HepG2 (cell line): ENCODE data around the gene NCOA4. TPM values are rescaled to one million over a fixed set of nuclear protein-coding genes. Genes with fewer than 3 reads are reported as not detected.
A peak's percentile ranks its signal among the peaks of the same experiment; 100 is the strongest.

Experiments used
- ATRX ChIP-seq: sonication (generic); formaldehyde crosslinking; IDR thresholded peaks from 2 replicates; pipeline ENCODE4 v1.4.0; 2020; ENCODE audit warnings: missing genetic modification reagents, borderline replicate concordance
- CC2D1A ChIP-seq: sonication (generic); formaldehyde crosslinking; IDR thresholded peaks from 2 replicates; pipeline ENCODE4 v1.8.1; 2023; ENCODE audit warnings: mild to moderate bottlenecking, missing genetic modification reagents
- FIP1L1 ChIP-seq: fragments of 200-400 bp; formaldehyde crosslinking; IDR thresholded peaks from 2 replicates; pipeline ENCODE4 v1.6.1; 2018; ENCODE audit warnings: low read depth, mild to moderate bottlenecking, low read length, moderate library complexity, borderline replicate concordance; ENCODE audit not compliant: insufficient read depth
- FOXA1 ChIP-seq, 2 experiments: fragments of 450-650 bp in 1 of 2; sonication (generic) in 1 of 2; formaldehyde crosslinking in 1 of 2; IDR thresholded peaks; 2 replicates each; pipeline versions ENCODE4 v1.4.0 to v1.6.1; 2016 to 2020; ENCODE audit warnings: missing genetic modification reagents in 1 of 2
- KLF13 ChIP-seq: sonication (generic); formaldehyde crosslinking; IDR thresholded peaks from 2 replicates; pipeline ENCODE4 v1.4.0; 2020; ENCODE audit warnings: mild to moderate bottlenecking, missing genetic modification reagents
- PITX1 ChIP-seq: sonication (generic); formaldehyde crosslinking; IDR thresholded peaks from 2 replicates; pipeline ENCODE4 v1.5.1; 2020; ENCODE audit warnings: mild to moderate bottlenecking, missing genetic modification reagents
- POLR2G ChIP-seq: fragments of 200-400 bp; formaldehyde crosslinking; IDR thresholded peaks from 2 replicates; pipeline ENCODE4 v1.6.1; 2018; ENCODE audit warnings: mild to moderate bottlenecking, low read depth, low read length, moderate library complexity
- REST ChIP-seq, 2 experiments: IDR thresholded peaks; 2 replicates each; pipeline ENCODE4 v1.6.1; 2011 to 2012; ENCODE audit warnings: low read length in 2 of 2, borderline replicate concordance in 1 of 2, low read depth in 1 of 2, mild to moderate bottlenecking in 1 of 2, moderate library complexity in 1 of 2
- SNAI1 ChIP-seq: sonication (generic); formaldehyde crosslinking; IDR thresholded peaks from 2 replicates; pipeline ENCODE4 v1.5.0; 2020; ENCODE audit warnings: mild to moderate bottlenecking, missing genetic modification reagents, borderline replicate concordance
- TRAFD1 ChIP-seq: sonication (generic); formaldehyde crosslinking; IDR thresholded peaks from 2 replicates; pipeline ENCODE4 v1.5.1; 2020; ENCODE audit warnings: missing genetic modification reagents, mild to moderate bottlenecking, borderline replicate concordance
- ZNF205 ChIP-seq: IDR thresholded peaks from 2 replicates; pipeline ENCODE4 v1.6.1; 2018; ENCODE audit warnings: missing biosample characterization, missing genetic modification reagents
- ZNF281 ChIP-seq: sonication (generic); formaldehyde crosslinking; IDR thresholded peaks from 2 replicates; pipeline ENCODE4 v1.4.0; 2020; ENCODE audit warnings: missing genetic modification reagents, borderline replicate concordance
- ZNF563 ChIP-seq: sonication (generic); formaldehyde crosslinking; IDR thresholded peaks from 2 replicates; pipeline ENCODE4 v1.8.0; 2022; ENCODE audit warnings: mild to moderate bottlenecking, moderate library complexity, missing genetic modification reagents
- ZNF891 ChIP-seq: sonication (generic); formaldehyde crosslinking; IDR thresholded peaks from 2 replicates; pipeline ENCODE4 v1.5.0; 2020; ENCODE audit warnings: mild to moderate bottlenecking, missing genetic modification reagents
- polyA plus RNA-seq, 8 experiments: library from polyadenylated mRNA; depleted of rRNA in 3 of 8; stranded (reverse) in 7 of 8; unstranded in 1 of 8; fragments of >200 nt; fragmentation: Illumina TruSeq in 4 of 8; extraction: Trizol in 4 of 8; gene quantifications; 2 replicates each; pipeline versions ENCODE4 v1.2.1 to v1.2.3, GENCODE V29; 2011 to 2016; ENCODE audit warnings: low read depth in 4 of 8, missing spikeins in 1 of 8, mixed read lengths in 1 of 8; ENCODE audit not compliant: insufficient read depth in 1 of 8
- total RNA-seq, 5 experiments: library from RNA; depleted of rRNA; stranded (reverse); fragments of >200 nt; fragmentation: Illumina TruSeq; extraction: Trizol; gene quantifications; 2 replicates each; pipeline ENCODE4 v1.2.3, GENCODE V29; 2016; ENCODE audit warnings: low read depth in 1 of 5
- TF ChIP-seq, protein P1 (sequence below): sonication (generic); formaldehyde crosslinking; IDR thresholded peaks from 2 replicates; pipeline ENCODE4 v1.4.0; 2020; ENCODE audit warnings: missing genetic modification reagents, low read depth, mild to moderate bottlenecking, borderline replicate concordance

NCOA4 gene
- total and polyA plus RNA-seq, 2 of the 13 experiments (the other 11 are each of a cell fraction or from before 2014, with no cell fraction given) = 306 to 400 TPM

- no peak for TF ChIP-seq TRAFD1
- no peak for TF ChIP-seq FOXA1 (IDR thresholded peaks at IDR 0.05)
- peak; percentile 86 for TF ChIP-seq FOXA1 (CRISPR knock-in tag; IDR thresholded peaks at IDR 0.05)
- TF ChIP-seq REST (IDR thresholded peaks at IDR 0.05; ENCODE audit: borderline replicate concordance in 1 of 2, low read depth in 1 of 2, low read length in 2 of 2) = peak in 1 of 2 experiments; percentile 35; a peak in 1 of 4 replicates
- peak; percentile 74; the same call in 1 of the 2 replicates for TF ChIP-seq ZNF205 (CRISPR knock-in tag)
- TF ChIP-seq ZNF563 (CRISPR knock-in tag) = no peak
- TF ChIP-seq POLR2G = peak; percentile 70
- TF ChIP-seq CC2D1A = peak; percentile 24; the same call in 1 of the 2 replicates
- TF ChIP-seq ATRX = no peak
- TF ChIP-seq KLF13 = no peak
- no peak for TF ChIP-seq ZNF891 (CRISPR knock-in tag)
- TF ChIP-seq, protein P1, sequence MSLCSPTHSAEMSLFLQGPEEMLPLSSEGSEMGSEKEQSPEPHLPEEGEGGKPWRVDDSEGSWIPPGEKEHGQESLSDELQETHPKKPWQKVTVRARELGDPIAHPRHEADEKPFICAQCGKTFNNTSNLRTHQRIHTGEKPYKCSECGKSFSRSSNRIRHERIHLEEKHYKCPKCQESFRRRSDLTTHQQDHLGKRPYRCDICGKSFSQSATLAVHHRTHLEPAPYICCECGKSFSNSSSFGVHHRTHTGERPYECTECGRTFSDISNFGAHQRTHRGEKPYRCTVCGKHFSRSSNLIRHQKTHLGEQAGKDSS (CRISPR knock-in tag) = 0 out of 2 replicates have a peak, but pooled peaks have one; percentile 46
- TF ChIP-seq FIP1L1 = 0 out of 2 replicates have a peak, but pooled peaks have one; percentile 27
- TF ChIP-seq PITX1 = peak; percentile 96
- 0 out of 2 replicates have a peak, but pooled peaks have one; percentile 70 for TF ChIP-seq SNAI1 (CRISPR knock-in tag)
- peak; percentile 38; the same call in 1 of the 2 replicates for TF ChIP-seq ZNF281 (CRISPR knock-in tag)
Measured at GRCh38 chr10:46031648-46032532, 1.5 kb upstream of the NCOA4 start (continued).
